Gastroesophageal sphincter (tissue), 3 donors: ENCODE results near the gene VPS8.

Source experiments
- POLR2A ChIP-seq, 2 donors: fragments of 450-650 bp; IDR thresholded peaks; one replicate each; pipeline ENCODE4 v1.6.1; 2017; ENCODE audit warnings: antibody characterized with exemption in 2 of 2, mild to moderate bottlenecking in 2 of 2, moderate library complexity in 1 of 2
- POLR2AphosphoS5 ChIP-seq: sonication (generic); formaldehyde crosslinking; IDR thresholded peaks from one replicate; pipeline ENCODE4 v1.6.1; 2017; ENCODE audit warnings: antibody characterized with exemption
- TF ChIP-seq, protein P1 (sequence below), 4 experiments: fragments of 200-600 bp in 2 of 4; fragments of 450-650 bp in 2 of 4; sonication (generic) in 1 of 4; IDR thresholded peaks; one replicate each; pipeline ENCODE4 v1.5.1; 2017 to 2019; ENCODE audit warnings: antibody characterized with exemption in 4 of 4, mild to moderate bottlenecking in 2 of 4, moderate library complexity in 2 of 4

DNA sequence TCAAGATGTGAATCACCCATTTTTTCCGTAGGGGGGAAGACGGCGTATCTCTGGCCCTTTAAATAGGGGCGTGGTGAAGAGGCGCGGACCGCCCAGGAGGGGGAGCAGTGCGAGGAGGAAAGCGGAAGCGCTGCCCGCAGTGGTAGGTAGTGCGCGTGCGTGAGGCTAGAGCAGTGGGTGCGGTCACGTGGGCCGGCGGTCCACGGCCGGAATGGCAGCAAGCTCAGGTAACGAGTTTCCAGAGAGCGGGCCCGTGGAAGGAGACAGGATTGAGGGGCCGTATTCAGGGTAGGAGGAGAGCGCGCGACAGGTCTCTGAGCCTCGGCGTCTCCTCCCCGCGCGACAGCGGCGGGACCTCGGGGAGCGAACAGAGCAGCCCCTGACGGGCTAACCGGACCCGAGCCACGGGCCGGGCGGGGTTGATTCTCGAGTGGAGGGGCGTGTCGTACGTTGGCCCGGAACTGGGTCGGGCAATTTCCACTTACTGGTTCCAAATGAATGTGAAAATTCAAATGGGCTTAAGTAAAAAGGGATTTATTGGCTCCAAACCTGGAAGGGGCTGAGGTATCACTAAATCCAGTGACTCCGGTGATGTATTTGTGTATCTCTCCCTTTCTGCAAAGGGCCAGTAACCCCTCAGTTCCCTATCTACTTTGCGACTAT, at the start of gene VPS8:
- TF ChIP-seq POLR2AphosphoS5 = peak; percentile 83
- TF ChIP-seq POLR2A (IDR thresholded peaks at IDR 0.05) = peak; percentile 63 to 76
- TF ChIP-seq, protein P1, sequence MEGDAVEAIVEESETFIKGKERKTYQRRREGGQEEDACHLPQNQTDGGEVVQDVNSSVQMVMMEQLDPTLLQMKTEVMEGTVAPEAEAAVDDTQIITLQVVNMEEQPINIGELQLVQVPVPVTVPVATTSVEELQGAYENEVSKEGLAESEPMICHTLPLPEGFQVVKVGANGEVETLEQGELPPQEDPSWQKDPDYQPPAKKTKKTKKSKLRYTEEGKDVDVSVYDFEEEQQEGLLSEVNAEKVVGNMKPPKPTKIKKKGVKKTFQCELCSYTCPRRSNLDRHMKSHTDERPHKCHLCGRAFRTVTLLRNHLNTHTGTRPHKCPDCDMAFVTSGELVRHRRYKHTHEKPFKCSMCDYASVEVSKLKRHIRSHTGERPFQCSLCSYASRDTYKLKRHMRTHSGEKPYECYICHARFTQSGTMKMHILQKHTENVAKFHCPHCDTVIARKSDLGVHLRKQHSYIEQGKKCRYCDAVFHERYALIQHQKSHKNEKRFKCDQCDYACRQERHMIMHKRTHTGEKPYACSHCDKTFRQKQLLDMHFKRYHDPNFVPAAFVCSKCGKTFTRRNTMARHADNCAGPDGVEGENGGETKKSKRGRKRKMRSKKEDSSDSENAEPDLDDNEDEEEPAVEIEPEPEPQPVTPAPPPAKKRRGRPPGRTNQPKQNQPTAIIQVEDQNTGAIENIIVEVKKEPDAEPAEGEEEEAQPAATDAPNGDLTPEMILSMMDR (IDR thresholded peaks at IDR 0.05) = peak; percentile 29 to 87 (median 67)
